ENCODE measurements around the gene ZNF836. TPM values are rescaled to one million over a fixed set of nuclear protein-coding genes. Genes with fewer than 3 reads are reported as not detected.

The ZNF836 gene
- total RNA-seq, 2 donors from 2014 or later, result 11.8 to 11.9 TPM

- DNase-seq (ENCODE audit: low spot score in 2 of 2) (no peak), ATAC-seq (no peak)
- H3K27ac Mint-ChIP-seq, result peak overlapping the region; percentile 41 to 96
- peaks cover 17 to 38% of the 10 kb centered on the region in 2 donors for H3K36me3 Mint-ChIP-seq
- no peaks in the 10 kb centered on the region for H3K9me3 Mint-ChIP-seq
Observed at GRCh38 chr19:52191389-52191788, 20.0 kb upstream of the ZNF836 start.

- H3K36me3 Mint-ChIP-seq, result peaks cover 17 to 38% of the 10 kb centered on the region in 2 donors
- no peak for DNase-seq (ENCODE audit: low spot score in 2 of 2)
- ATAC-seq, result no peak
- no peaks in the 10 kb centered on the region for H3K9me3 Mint-ChIP-seq
- H3K27ac Mint-ChIP-seq, result peak overlapping the region; percentile 96 to 100
Observed at GRCh38 chr19:52190487-52191293, 19.3 kb upstream of the ZNF836 start.

- DNase-seq (ENCODE audit: low spot score in 2 of 2), result peak; percentile 93 to 94
- Mint-ChIP-seq H3K9me3 (no peaks in the 10 kb centered on the region), H3K36me3 (peaks cover 17 to 36% of the 10 kb centered on the region in 2 donors), H3K27ac (peak within 1 kb of the TSS; percentile 96 to 100)
- peak; percentile 93 to 95 for ATAC-seq
Observed at GRCh38 chr19:52189735-52190486, 18.5 kb upstream of the ZNF836 start, which contains the start of gene PPP2R1A. PPP2R1A (plus strand) TSS chr19:52190052; CDS start chr19:52190097, 45 bp downstream.

- ATAC-seq (no peak), DNase-seq (ENCODE audit: low spot score in 2 of 2) (peak; percentile 90 to 98)
- H3K9me3 Mint-ChIP-seq, result no peaks in the 10 kb centered on the region
- peak overlapping the region; percentile 96 to 100 for H3K27ac Mint-ChIP-seq
- H3K36me3 Mint-ChIP-seq, result peaks cover 9 to 27% of the 10 kb centered on the region in 2 donors
Observed at GRCh38 chr19:52188822-52189734, 17.7 kb upstream of the ZNF836 start.

GRCh38 chr19:52187407-52187806 is 16.0 kb upstream of the ZNF836 start:
- Mint-ChIP-seq H3K27ac (peak overlapping the region in 1 of 2 donors; percentile 96), H3K9me3 (no peaks in the 10 kb centered on the region), H3K36me3 (peaks cover 0 to 13% of the 10 kb centered on the region in 2 donors)
- ATAC-seq, result no peak
- DNase-seq (ENCODE audit: low spot score in 2 of 2), result no peak

- Mint-ChIP-seq H3K9me3 (peaks cover 0 to 10% of the 10 kb centered on the region in 2 donors), H3K27ac (no peak overlapping the region), H3K36me3 (peaks cover 0 to 20% of the 10 kb centered on the region in 2 donors)
- ATAC-seq (no peak), DNase-seq (ENCODE audit: low spot score in 2 of 2) (no peak)
Observed at GRCh38 chr19:52176574-52176973, 5.2 kb upstream of the ZNF836 start.

GRCh38 chr19:52172347-52172746 is 926 bp upstream of the ZNF836 start:
- no peak for ATAC-seq
- Mint-ChIP-seq H3K36me3 (peaks cover 36 to 57% of the 10 kb centered on the region in 2 donors), H3K9me3 (peaks cover 4 to 17% of the 10 kb centered on the region in 2 donors), H3K27ac (peak overlapping the region in 1 of 2 donors; percentile 96)
- DNase-seq (ENCODE audit: low spot score in 2 of 2), result no peak

GRCh38 chr19:52170863-52171320 is 529 bp downstream of the ZNF836 start:
- DNase-seq (ENCODE audit: low spot score in 2 of 2) (peak in 1 of 2 donors; percentile 10), ATAC-seq (peak; percentile 23 to 26)
- Mint-ChIP-seq H3K9me3 (peaks cover 4 to 10% of the 10 kb centered on the region in 2 donors), H3K36me3 (peaks cover 36 to 64% of the 10 kb centered on the region in 2 donors), H3K27ac (peak overlapping the region; percentile 96 to 98)

- Mint-ChIP-seq H3K36me3 (peaks cover 36 to 68% of the 10 kb centered on the region in 2 donors), H3K27ac (peak overlapping the region; percentile 96 to 98), H3K9me3 (peaks cover 4 to 10% of the 10 kb centered on the region in 2 donors)
- ATAC-seq, result no peak
- DNase-seq (ENCODE audit: low spot score in 2 of 2), result no peak
Observed at GRCh38 chr19:52170304-52170703, 1.1 kb downstream of the ZNF836 start.

- ATAC-seq (no peak), DNase-seq (ENCODE audit: low spot score in 2 of 2) (no peak)
- Mint-ChIP-seq H3K36me3 (peaks cover 75 to 86% of the 10 kb centered on the region in 2 donors), H3K27ac (no peak overlapping the region), H3K9me3 (peaks cover 52 to 54% of the 10 kb centered on the region in 2 donors)
Observed at GRCh38 chr19:52155596-52156359, 15.6 kb downstream of the ZNF836 start.

GRCh38 chr19:52148256-52148655 is 23.2 kb downstream of the ZNF836 start:
- ATAC-seq (no peak), DNase-seq (ENCODE audit: low spot score in 2 of 2) (no peak)
- Mint-ChIP-seq H3K27ac (no peak overlapping the region), H3K36me3 (peaks cover 12 to 51% of the 10 kb centered on the region in 2 donors), H3K9me3 (peaks cover 8 to 27% of the 10 kb centered on the region in 2 donors)

- DNase-seq (ENCODE audit: low spot score in 2 of 2) (no peak), ATAC-seq (no peak)
- Mint-ChIP-seq H3K9me3 (peaks cover 0 to 31% of the 10 kb centered on the region in 2 donors), H3K27ac (peak overlapping the region in 1 of 2 donors; percentile 31), H3K36me3 (peaks cover 30 to 75% of the 10 kb centered on the region in 2 donors)
Observed at GRCh38 chr19:52142001-52142595, 29.3 kb downstream of the ZNF836 start.

- H3K27ac Mint-ChIP-seq, result no peak overlapping the region
- ATAC-seq (no peak), DNase-seq (ENCODE audit: low spot score in 2 of 2) (no peak)
- H3K9me3 Mint-ChIP-seq, result peaks cover 0 to 31% of the 10 kb centered on the region in 2 donors
- peaks cover 30 to 73% of the 10 kb centered on the region in 2 donors for H3K36me3 Mint-ChIP-seq
Observed at GRCh38 chr19:52141203-52141602, 30.2 kb downstream of the ZNF836 start.

GRCh38 chr19:52140032-52140710 is 31.2 kb downstream of the ZNF836 start:
- Mint-ChIP-seq H3K27ac (peak overlapping the region; percentile 95 to 98), H3K9me3 (peaks cover 4 to 33% of the 10 kb centered on the region in 2 donors)

More at GRCh38 chr19:52140032-52140710, 31.2 kb downstream of the ZNF836 start:
- ATAC-seq (peak; percentile 96 to 98), DNase-seq (ENCODE audit: low spot score in 2 of 2) (peak in 1 of 2 donors; percentile 98)
- H3K36me3 Mint-ChIP-seq, result peaks cover 36 to 78% of the 10 kb centered on the region in 2 donors
